ENCODE results near the gene RBBP9. TPM values are rescaled to one million over a fixed set of nuclear protein-coding genes. Genes with fewer than 3 reads are reported as not detected.

The RBBP9 gene
- total RNA-seq, 1 experiment from 2014 or later: 12.2 TPM

GRCh38 chr20:18443886-18444285 lies 53.1 kb downstream of the RBBP9 start:
- ATAC-seq (no peak), DNase-seq (ENCODE audit: low spot score) (no peak)
- Mint-ChIP-seq H3K4me1 (no peaks in the 10 kb centered on the region), H3K9me3 (no peaks in the 10 kb centered on the region), H3K4me3 (no peak overlapping the region), H3K27ac (no peak overlapping the region; the same call in 1 of the 2 replicates), H3K27me3 (ENCODE audit: low read depth) (no peaks in the 10 kb centered on the region), H3K36me3 (peaks cover 3% of the 10 kb centered on the region; the same call in 1 of the 2 replicates)
- POLR2A ChIA-PET: no interaction called here
- CTCF ChIA-PET: no interaction called here
- TF ChIP-seq USF1 (CRISPR knock-in tag; IDR thresholded peaks at IDR 0.05) (no peak), HMGA2 (CRISPR knock-in tag; IDR thresholded peaks at IDR 0.05) (no peak), JUN (CRISPR knock-in tag; IDR thresholded peaks at IDR 0.05) (no peak), ZNF121 (CRISPR knock-in tag; IDR thresholded peaks at IDR 0.05) (no peak), ETV6 (CRISPR knock-in tag; IDR thresholded peaks at IDR 0.05) (no peak), GRHL2 (CRISPR knock-in tag; IDR thresholded peaks at IDR 0.05; ENCODE audit: insufficient replicate concordance, severe bottlenecking) (no peak), STAT6 (CRISPR knock-in tag; conservative IDR thresholded peaks at IDR 0.05; ENCODE audit: low read depth) (no peak), ZNF396 (CRISPR knock-in tag; IDR thresholded peaks at IDR 0.05; ENCODE audit: borderline replicate concordance) (no peak), CDX4 (CRISPR knock-in tag; IDR thresholded peaks at IDR 0.05; ENCODE audit: borderline replicate concordance) (no peak), ZNF532 (CRISPR knock-in tag; IDR thresholded peaks at IDR 0.05; ENCODE audit: borderline replicate concordance) (no peak), CBFB (CRISPR knock-in tag; IDR thresholded peaks at IDR 0.05; ENCODE audit: low read depth) (no peak), ZNF512 (CRISPR knock-in tag; IDR thresholded peaks at IDR 0.05; ENCODE audit: borderline replicate concordance) (no peak)

- no peak for ATAC-seq
- no peak overlapping the region for H3K27ac Mint-ChIP-seq
- no peak overlapping the region for H3K4me3 Mint-ChIP-seq
- H3K4me1 Mint-ChIP-seq: peaks cover 4% of the 10 kb centered on the region
- no peaks in the 10 kb centered on the region for H3K27me3 Mint-ChIP-seq (ENCODE audit: low read depth)
- H3K9me3 Mint-ChIP-seq: peaks cover 7% of the 10 kb centered on the region; the same call in 1 of the 2 replicates
- no peak for TF ChIP-seq IRF1 (CRISPR knock-in tag; IDR thresholded peaks at IDR 0.05)
- POLR2A ChIA-PET: no interaction called here
- CTCF ChIA-PET: interaction anchor here (1.3 kb wide), 1 partner anchor 26 kb away, joined by 3 read pairs; the partner anchor contains the start of genes DZANK1 and POLR3F
- H3K36me3 Mint-ChIP-seq: no peaks in the 10 kb centered on the region
- DNase-seq (ENCODE audit: low spot score): no peak
These were observed 56.6 kb downstream of the RBBP9 start for GRCh38 chr20:18440403-18440802.

Measured in WTC11 (cell line).